ENCODE measurements around the gene GSDME. TPM values are rescaled to one million over a fixed set of nuclear protein-coding genes. Genes with fewer than 3 reads are reported as not detected.
A peak's percentile ranks its signal among the peaks of the same experiment; 100 is the strongest.
"Not testable (repeated sequence)": the region's sequence is repeated elsewhere in the genome, so short reads cannot be mapped to it uniquely, and the experiment has no call there.

The GSDME gene
- 0.27 TPM for total RNA-seq

DNA sequence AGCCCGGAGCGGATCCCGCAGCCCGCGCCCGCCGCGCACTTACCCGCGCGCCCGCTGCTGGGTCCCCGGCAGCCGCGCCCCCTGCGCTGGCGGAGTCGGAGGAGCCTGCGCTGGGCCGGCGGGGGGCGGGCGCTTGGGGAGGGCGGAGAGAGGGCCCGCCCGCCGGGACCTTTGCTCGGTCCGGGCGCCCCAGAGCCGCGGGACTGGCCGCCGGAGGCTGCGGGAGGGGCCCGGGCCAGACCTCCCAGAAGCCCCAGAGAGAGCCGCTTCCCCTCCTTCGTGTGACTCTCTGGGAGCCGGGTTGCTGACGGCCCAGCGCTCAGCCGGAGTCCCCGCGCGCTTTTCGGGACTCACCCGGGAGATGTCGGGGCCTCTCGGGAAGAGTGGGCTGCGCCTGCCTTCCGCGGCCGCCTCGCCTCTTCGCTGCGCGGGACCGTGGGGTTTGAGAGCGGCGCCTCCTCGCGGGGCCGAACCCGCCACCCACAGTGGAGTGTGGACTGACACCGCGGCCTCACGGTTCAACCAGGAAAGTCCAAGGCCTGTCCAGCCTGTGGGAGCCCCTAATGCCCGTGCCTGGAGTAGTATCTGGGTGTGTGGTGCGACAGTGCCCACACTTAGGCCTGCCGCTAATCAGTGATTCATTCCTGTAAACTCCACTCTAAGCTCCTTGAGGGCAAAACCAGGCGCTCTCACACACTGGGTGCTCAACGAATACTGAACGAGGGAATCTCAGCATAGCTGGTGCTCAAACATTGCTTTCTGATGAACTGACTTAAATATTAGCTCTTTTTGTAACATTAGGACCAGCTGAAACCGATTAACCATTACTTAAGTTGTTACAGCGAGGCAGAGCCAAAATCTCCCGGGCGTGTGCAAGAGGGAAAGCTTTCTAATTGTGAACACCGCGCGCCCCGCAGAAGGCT lies at the start of gene GSDME:
Gene GSDME, minus strand, starts transcription at position 112 of the 923 bp plus-strand sequence. CDS start 7,690 bp downstream, outside the sequence.
- peak in 2 of 3 donors; percentile 27 to 33 for DNase-seq (ENCODE audit: low read depth in 2 of 3, low spot score in 2 of 3)

DNA sequence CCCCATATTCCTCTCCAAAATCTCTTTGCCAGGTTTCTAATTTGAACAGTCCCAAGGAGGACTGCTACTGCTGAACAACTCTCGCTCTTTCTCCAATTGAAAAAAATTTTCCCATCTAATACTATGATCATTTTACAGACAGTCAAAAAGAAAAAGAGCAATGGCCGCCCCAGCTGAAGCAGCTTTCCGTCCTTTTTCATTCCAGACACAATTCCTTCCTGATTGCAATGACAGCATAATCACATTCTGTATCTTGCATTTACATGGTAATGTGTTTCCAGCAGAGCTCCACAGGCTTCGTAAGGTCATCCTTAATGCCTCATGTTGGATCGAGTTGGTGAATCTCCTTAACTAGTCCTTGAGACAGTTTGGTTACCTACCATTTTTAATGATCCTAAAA lies 45.0 kb upstream of the GSDME start:
- no peak for DNase-seq (ENCODE audit: low read depth in 2 of 3, low spot score in 2 of 3)

DNA sequence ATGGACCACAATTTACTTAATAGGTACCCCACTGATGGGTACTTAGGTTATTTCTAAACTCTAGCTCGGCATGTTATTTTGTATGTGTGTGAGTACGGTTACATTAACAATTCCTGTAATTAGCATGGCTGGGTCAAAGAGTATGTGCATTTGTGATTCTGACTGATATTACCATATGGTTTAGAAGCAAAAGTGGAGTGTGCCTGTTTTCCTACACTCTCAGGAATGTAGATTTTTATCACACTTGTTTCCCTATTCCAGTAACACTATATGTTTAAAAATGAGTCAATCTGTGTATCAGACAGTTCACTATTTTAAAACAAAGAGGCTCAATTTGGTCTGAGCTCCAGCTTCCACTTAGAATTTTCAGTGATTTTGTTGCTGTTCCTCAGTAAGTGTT lies 44.6 kb upstream of the GSDME start:
- no peak for DNase-seq (ENCODE audit: low read depth in 2 of 3, low spot score in 2 of 3)

DNA sequence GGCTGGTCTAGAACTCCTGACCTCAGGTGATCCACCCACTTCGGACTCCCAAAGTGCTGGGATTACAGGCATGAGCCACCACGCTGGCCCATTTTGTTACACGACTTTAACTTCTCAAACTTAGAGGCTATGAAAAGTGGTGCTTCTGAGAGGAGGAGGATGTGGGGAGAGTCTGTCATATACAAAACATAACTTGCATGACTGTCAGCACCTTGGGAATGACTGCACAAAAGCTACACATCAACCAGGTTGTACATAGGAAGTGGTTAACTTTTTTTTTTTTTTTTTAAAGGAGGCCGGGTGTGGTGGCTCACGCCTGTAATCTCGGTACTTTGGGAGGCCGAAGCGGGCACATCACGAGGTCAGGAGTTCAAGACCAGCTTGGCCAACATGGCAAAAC lies 43.4 kb upstream of the GSDME start:
- DNase-seq (ENCODE audit: low read depth in 2 of 3, low spot score in 2 of 3): no peak

DNA sequence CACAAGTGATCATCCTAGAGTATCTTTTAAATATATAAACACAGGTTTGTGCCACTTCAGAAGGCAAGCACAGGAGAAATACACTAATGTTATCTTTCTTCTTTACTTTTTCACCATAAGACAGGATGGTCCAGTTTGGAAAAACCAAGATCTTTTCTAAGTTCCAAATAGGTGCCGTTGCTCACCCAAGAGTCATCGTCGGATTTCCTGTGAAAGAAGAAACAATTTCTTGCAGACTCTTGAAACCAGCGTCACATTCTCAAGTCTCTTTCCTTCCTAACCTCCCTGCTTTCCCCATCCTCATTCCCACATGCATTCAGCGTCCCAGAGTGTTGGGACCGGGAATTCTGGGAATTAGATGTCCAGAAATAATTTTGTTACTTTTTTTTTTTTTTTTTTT lies 42.8 kb upstream of the GSDME start:
- no peak for DNase-seq (ENCODE audit: low read depth in 2 of 3, low spot score in 2 of 3)

DNA sequence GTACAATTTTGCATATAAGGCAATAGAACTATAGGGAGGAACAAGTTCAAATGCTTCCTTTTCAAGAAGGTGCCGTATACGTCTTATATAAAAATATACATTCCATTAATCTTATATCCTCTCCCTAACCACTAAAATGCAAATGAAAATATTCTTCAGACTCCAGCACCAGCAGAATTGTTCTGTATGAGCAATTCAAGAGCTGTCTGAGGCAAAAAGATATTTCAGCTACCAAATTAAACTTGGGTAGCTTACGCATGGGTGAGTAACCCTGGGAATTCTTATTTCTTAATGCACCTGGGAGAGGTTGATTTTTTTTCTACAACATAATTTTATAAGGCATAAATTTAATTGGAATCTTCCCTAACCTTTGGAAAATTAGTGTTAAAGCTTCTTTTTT lies 42.2 kb upstream of the GSDME start:
- DNase-seq (ENCODE audit: low read depth in 2 of 3, low spot score in 2 of 3): no peak

DNA sequence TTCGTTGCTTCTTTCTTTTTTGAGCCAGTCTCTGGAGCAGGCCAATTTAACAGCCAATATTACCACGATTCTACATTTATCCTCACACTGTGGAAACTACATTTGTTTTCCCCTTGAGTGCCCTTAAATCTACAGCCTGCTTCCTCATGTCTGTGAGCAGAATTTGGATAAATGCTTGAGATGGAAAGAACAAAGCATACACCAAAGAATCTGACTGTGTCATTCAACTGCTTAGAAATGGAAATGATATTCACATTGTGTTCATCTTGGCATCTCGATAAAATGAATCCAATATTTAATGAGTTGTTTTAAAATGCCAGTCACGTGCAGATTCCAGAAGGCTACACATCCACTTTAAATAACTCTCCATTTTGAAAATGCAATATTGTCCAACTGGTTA lies 41.0 kb upstream of the GSDME start:
- DNase-seq (ENCODE audit: low read depth in 2 of 3, low spot score in 2 of 3): no peak

DNA sequence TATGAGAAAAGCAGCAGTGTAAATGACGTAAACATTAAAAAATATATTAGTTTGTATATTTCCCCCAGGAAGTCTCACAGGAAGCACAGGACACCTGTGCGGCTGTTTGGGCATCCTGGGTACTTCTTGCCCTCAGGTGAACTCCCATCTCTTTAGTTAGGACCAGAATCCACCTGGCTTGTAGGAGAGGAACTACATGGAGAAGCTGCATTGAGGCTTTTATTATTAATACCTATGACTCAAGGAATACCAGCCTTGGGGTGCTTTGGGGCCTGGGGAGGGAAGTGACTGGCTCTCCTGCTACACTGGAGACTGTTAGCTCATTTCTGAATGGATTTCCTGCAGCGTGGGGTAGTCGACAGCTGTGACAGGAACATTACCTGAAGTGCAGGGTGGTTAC lies 40.0 kb upstream of the GSDME start:
- no peak for DNase-seq (ENCODE audit: low read depth in 2 of 3, low spot score in 2 of 3)

DNA sequence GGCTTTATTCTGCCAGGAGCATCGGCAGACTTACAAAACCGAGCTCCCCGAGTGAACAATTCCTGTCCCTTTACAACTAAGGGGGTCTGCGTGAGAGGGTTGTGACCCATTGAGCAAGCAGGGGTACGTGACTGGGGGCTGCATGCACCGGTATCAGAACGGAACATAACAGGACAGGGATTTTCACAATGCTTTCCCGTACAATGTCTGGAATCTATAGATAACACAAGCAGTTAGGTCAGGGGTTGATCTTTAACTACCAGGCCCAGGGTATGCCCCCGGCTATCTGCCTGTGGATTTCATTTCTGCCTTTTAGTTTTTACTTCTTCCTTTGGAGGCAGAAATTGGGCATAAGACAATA lies 38.1 kb upstream of the GSDME start:
- DNase-seq (ENCODE audit: low read depth in 2 of 3, low spot score in 2 of 3): no peak

DNA sequence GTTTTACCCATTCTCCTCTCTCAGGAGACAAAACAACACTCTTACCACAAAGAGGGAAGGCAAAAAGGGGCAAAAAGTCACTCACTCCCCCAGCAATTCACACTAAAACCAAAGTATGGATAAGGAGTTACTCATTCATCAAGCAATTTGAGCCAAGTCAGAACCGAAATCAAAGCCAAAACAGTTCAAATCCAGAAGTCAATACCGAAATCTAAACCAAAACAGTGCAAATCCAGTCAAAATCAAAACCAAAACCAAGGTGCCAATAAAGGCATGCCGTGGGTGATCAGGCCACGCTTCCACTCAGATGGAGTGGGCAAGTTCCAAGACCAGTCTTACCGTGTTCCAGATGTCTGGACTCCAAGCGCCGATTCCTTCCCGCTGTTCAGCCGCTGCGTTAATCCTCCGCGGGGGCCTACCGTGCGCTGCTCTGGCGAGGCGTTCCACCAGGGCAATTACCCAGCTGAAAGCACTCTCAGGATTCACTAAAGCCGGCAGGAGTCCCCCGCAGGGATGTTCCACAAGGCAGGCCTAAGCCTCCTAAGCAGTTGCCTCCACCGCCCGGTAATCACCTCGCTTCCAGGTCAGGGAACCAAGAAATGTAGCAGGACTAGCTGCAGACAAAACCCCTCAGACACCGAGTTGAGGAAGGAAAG lies 37.6 kb upstream of the GSDME start:
- not testable (repeated sequence) for DNase-seq (ENCODE audit: low read depth in 2 of 3, low spot score in 2 of 3)

DNA sequence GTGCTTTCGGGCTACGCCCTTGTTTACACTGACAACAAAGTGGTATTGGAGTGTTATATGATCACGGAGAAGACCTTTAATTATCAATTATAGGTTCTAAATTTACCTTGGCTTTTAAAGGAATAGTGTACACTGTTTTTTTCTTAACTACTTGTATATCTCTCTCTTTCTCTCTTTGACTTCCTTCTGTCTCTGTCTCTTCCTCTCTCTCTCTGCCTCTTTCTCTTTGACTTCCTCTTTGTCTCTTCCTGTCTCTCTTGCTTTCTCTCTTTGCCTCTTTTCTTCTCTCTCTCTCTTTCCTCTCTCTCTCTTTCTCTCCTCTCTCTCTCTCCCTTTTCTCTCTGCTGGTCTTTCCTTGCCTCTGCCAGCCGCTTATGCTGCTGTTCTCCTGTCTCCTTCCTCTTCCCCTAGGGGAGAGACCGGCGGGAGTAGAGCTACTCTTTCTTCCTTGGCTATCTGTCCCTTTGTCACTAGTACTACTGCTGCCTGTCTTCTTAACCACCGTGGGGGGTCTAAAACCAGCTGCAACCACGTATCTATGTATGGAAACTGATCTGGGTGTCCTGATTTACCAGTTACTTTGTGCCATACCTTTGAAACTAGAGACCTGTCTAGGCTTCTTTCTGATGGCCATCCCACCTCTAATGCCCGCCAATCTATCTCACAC lies 36.9 kb upstream of the GSDME start:
- no peak for DNase-seq (ENCODE audit: low read depth in 2 of 3, low spot score in 2 of 3)

DNA sequence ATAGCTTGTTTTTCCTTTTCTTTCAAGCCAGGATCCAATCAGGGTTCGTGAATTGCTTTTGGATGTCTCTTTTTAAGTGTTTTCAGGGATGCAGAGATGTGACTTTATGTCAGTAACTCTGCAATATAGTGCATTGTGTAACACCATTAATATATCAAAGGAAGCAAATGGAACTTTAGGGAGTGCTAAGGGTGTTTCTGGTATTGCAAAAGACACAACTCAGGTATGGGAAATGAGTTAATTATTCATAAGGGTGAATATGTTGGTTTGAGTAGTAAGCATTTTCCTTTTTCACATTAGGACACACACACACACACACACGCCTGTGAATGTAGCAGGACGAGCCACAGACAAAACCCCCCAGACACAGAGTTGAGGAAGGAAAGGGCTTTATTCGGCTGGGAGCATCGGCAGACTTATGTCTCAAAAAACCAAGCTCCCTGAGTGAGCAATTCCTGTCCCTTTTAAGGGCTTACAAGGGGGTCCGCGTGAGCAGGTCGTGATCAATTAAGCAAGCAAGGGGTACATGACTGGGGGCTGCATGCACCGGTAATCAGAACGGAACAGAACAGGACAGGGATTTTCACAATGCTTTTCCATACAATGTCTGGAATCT lies 31.8 kb upstream of the GSDME start:
- DNase-seq (ENCODE audit: low read depth in 2 of 3, low spot score in 2 of 3): no peak

DNA sequence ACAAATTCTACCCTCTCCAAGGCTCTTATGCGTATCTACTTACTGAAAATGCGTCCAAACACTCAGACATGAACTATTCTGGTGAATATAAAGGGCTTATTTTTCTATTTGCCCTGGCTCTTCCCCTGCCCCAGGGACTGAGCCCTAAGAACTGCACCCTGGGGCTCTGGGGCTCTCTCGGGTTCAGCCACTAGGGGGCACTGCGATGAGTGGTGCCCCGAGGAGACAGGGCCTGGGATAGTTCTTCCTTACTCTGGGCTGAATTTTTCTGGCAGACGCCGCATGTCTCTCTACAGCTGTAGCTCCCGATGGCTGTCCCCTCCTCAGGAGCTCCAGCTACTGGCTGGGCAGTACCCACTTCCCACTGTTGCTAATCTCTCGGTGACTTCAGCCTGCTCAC lies 30.8 kb upstream of the GSDME start:
- no peak for DNase-seq (ENCODE audit: low read depth in 2 of 3, low spot score in 2 of 3)

DNA sequence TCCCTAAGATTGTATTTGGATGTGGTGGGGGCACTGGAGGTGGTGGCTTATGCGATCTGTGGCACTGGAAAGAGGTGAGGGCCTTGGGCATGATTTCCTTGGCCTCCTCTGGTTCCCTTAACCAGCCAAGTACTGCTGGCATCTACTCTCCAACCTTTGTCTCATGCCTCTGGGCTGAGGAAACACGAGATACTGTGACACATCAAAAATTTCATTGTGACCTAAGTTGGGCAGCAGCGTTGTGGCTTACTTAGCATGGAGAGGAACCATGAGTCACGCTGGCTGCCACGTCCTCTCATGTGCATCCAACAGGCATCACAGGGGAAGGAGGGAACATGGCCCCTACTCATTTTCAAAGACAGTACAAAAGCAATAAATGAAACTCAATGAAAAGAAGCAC lies 29.7 kb upstream of the GSDME start:
- DNase-seq (ENCODE audit: low read depth in 2 of 3, low spot score in 2 of 3): peak in 2 of 3 donors; percentile 57 to 94

DNA sequence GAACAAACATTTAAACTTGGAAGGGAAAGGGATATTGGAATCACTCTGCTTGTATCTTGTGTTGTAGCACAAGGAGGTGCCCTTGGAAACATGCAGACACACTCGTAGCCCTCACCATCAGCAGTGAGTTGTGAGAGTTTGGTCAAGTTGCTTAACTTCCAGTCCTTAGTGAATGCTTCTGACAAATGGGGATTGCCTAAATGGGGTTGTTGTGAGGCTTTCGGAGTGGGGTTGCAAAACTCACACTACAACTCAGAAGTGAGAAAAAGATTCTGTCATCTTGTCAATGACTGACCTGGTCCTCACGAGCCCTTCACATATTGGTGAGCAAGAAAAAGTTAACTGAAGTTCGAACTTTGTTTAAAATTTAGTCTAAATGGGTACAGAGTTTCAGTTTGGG lies 29.0 kb upstream of the GSDME start:
- DNase-seq (ENCODE audit: low read depth in 2 of 3, low spot score in 2 of 3): no peak

DNA sequence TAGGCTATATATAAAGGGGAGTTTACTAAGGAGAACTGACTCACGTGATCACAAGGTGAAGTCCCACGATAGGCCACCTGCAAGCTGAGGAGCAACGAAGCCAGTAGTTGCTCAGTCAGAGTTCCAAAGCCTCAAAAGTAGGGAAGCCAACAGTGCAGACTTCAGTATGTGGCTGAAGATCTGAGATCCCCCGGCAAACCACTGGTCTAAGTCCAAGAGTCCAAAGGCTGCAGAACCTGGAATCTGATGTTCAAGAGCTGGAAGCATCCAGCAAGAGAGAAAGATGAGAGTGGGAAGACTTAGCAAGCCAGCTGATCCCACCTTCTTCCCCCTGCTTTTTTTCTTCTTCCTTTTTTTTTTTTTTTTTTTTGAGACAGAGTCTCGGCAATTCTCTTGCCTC lies 27.0 kb upstream of the GSDME start:
- no peak for DNase-seq (ENCODE audit: low read depth in 2 of 3, low spot score in 2 of 3)

DNA sequence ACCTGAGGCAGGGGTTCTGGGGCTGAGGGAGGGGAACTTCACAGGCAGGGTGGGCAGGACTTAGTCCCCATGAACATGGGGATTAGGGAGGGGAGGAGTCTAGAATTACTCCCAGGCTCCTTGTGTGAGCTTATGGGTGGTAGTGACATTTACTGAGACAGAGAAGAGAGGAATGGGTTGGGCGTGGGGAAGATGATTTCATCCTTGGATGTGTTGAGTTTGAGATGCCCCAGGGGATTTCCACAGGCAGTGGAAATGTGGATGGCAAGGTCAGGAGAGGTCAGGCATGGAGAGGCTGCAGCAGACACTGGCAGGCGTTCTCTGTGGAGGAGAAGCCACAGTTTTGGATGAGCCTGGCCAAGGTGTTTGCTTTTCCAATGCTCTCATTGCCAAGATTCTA lies 26.4 kb upstream of the GSDME start:
- no peak for DNase-seq (ENCODE audit: low read depth in 2 of 3, low spot score in 2 of 3)

DNA sequence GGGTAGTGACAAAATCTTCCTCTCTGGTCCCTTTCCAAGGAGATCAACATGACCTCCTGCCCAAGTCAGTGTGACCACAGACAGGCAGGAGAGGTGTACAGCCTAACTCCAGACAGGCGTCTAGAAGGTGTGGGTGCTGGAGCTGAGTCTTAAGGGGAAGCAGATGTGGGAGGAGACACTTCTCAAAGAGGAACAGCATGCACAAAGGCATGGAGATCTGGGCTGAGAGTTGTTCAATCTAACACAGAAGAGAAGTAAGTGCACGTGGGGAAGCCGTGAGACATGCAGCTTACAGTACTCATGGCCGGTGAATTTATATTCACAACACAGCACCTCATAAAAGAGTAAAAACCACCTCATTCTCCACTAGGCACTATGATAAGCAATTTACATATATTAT lies 23.8 kb upstream of the GSDME start:
- DNase-seq (ENCODE audit: low read depth in 2 of 3, low spot score in 2 of 3): peak in 1 of 3 donors; percentile 33

DNA sequence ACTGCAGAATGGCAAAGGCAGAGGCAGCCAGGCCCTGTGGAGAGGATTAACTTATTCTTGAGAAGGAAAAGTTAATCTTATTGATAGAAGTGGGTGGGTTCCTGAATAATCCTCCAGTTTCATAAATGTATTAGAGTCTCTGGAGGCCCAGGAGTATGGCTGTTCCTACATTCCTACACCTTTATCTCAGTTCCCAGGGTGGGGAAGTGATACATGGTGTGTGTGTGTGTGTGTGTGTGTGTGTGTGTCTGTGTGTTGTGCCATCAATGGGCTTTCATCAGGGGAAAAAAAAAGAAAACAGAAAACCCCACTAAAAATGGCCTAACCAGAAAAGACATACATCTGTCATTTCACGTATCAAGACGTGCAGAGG lies 22.0 kb upstream of the GSDME start:
- no peak for DNase-seq (ENCODE audit: low read depth in 2 of 3, low spot score in 2 of 3)

DNA sequence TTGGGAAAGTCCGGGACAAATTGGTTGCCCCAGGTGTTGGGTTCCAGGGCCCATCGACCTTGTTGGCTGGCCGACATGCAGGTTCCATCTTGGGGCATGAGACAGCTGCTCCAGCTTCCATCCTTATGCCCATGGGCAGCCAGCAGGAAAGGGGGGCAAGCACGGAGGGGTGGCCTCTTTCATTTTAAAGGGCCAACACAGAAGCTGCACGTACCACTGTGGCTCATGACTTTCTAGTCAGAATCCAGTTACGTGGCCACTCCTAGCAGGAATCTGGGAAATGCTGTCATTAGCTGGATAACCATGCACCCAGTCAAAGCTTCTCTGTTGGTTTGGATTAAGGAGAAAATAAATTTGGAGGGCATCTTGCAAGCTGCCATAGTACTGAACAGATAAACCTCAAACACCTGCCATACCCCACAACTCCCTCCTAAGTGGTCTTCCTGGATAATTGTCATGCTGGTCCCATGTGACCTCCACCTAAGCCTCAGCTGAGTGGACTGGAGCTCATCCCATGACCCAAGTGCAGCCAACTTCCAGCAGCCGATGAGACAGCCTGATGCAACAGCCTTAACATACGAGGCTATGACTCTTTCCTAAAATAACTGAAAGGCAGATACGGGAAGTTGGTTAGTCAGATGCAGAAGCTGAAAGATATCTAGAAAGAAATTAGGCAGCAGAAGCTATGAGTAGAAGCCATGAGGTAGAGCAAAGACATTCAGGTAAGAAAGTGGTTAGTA lies 21.4 kb upstream of the GSDME start:
- no peak for DNase-seq (ENCODE audit: low read depth in 2 of 3, low spot score in 2 of 3)

DNA sequence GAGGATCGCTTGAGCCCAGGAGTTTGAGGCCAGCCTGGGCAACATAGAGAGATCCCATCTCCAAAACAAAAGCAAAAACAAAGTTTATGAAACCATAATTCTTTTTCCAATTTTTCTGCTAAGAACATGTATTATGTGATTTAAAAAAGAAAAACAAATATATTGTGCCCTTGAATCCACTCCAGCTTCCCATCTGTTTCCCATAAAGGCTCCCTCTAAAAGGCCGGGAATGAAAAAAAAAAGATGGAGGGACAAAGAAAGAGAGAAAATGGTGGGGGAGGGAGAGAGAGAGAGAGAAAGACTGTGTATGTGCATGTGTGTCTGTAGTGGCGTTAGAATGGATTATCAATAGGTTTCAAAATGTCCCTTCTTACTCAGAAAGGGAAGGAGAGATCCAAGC lies 20.5 kb upstream of the GSDME start:
- no peak for DNase-seq (ENCODE audit: low read depth in 2 of 3, low spot score in 2 of 3)
